HepG2 (cell line): Measurements from ENCODE around the gene MRPS7. TPM values are rescaled to one million over a fixed set of nuclear protein-coding genes. Genes with fewer than 3 reads are reported as not detected.

ENCODE experiments used
- ASH2L ChIP-seq: fragments of 300-600, 200-600 bp; sonication (generic); IDR thresholded peaks from 2 replicates; pipeline ENCODE4 v1.7.0; 2017; ENCODE audit warnings: low read depth, mild to moderate bottlenecking, moderate library complexity, mixed read lengths, low read length; ENCODE audit not compliant: insufficient read length
- ATF7-NPFF ChIP-seq: sonication (generic); formaldehyde crosslinking; IDR thresholded peaks from 2 replicates; pipeline ENCODE4 v1.8.1; 2023; ENCODE audit warnings: mild to moderate bottlenecking, low read depth, missing genetic modification reagents, moderate library complexity
- CSRNP2 ChIP-seq: sonication (generic); formaldehyde crosslinking; conservative IDR thresholded peaks from 2 replicates; pipeline ENCODE4 v1.8.0; 2022; ENCODE audit warnings: low read depth, missing genetic modification reagents
- E2F2 ChIP-seq: sonication (generic); formaldehyde crosslinking; IDR thresholded peaks from 2 replicates; pipeline ENCODE4 v1.4.0; 2020; ENCODE audit warnings: missing genetic modification reagents, borderline replicate concordance
- FOXA3 ChIP-seq: IDR thresholded peaks from 2 replicates; pipeline ENCODE4 v1.6.1; 2016; ENCODE audit warnings: missing genetic modification reagents, missing compliant biosample characterization
- HOXA3 ChIP-seq: sonication (generic); formaldehyde crosslinking; IDR thresholded peaks from 2 replicates; pipeline ENCODE4 v1.5.0; 2020; ENCODE audit warnings: missing genetic modification reagents
- HOXA9 ChIP-seq: sonication (generic); formaldehyde crosslinking; IDR thresholded peaks from 2 replicates; pipeline ENCODE4 v1.8.1; 2022; ENCODE audit warnings: missing genetic modification reagents, mild to moderate bottlenecking, moderate library complexity, borderline replicate concordance
- IRF1 ChIP-seq: sonication (generic); formaldehyde crosslinking; IDR thresholded peaks from 2 replicates; pipeline ENCODE4 v1.4.0; 2020; ENCODE audit warnings: low read depth, mild to moderate bottlenecking, missing genetic modification reagents
- MAFK ChIP-seq, 2 experiments: IDR thresholded peaks in 1 of 2; conservative IDR thresholded peaks in 1 of 2; 2 replicates each; pipeline ENCODE4 v1.6.1; 2011; ENCODE audit warnings: improper control_type of control experiment in 2 of 2, low read length in 2 of 2
- MTA1 ChIP-seq: sonication (generic); formaldehyde crosslinking; IDR thresholded peaks from 2 replicates; pipeline ENCODE4 v1.4.0; 2020; ENCODE audit warnings: missing genetic modification reagents, mild to moderate bottlenecking, borderline replicate concordance
- PAX8 ChIP-seq: sonication (generic); formaldehyde crosslinking; IDR thresholded peaks from 2 replicates; pipeline ENCODE4 v1.8.0; 2022; ENCODE audit warnings: mild to moderate bottlenecking, missing genetic modification reagents, borderline replicate concordance
- PLRG1 ChIP-seq: fragments of 450-650 bp; conservative IDR thresholded peaks from 2 replicates; pipeline ENCODE4 v1.6.1; 2016
- POLR2A ChIP-seq, 2 experiments: IDR thresholded peaks; 2 replicates each; pipeline ENCODE4 v1.6.1; 2011; ENCODE audit warnings: low read depth in 2 of 2, low read length in 2 of 2, mild to moderate bottlenecking in 1 of 2, moderate library complexity in 1 of 2; ENCODE audit not compliant: insufficient read depth in 1 of 2
- PRDM4 ChIP-seq: sonication (generic); formaldehyde crosslinking; IDR thresholded peaks from 2 replicates; pipeline ENCODE4 v1.9.0; 2021; ENCODE audit warnings: missing genetic modification reagents, borderline replicate concordance
- TFE3 ChIP-seq: IDR thresholded peaks from 2 replicates; pipeline ENCODE4 v1.6.1; 2016
- ZBTB38 ChIP-seq: sonication (generic); formaldehyde crosslinking; IDR thresholded peaks from 2 replicates; pipeline ENCODE4 v1.5.1; 2020; ENCODE audit warnings: mild to moderate bottlenecking, missing genetic modification reagents
- ZNF180 ChIP-seq: sonication (generic); formaldehyde crosslinking; IDR thresholded peaks from 2 replicates; pipeline ENCODE4 v1.4.0; 2020; ENCODE audit warnings: low read depth, missing genetic modification reagents, borderline replicate concordance
- ZNF280B ChIP-seq: sonication (generic); formaldehyde crosslinking; IDR thresholded peaks from 2 replicates; pipeline ENCODE4 v1.5.0; 2020; ENCODE audit warnings: missing genetic modification reagents, mild to moderate bottlenecking, borderline replicate concordance
- ZNF746 ChIP-seq: sonication (generic); formaldehyde crosslinking; IDR thresholded peaks from 2 replicates; pipeline ENCODE4 v1.8.0; 2022; ENCODE audit warnings: mild to moderate bottlenecking, missing genetic modification reagents
- polyA plus RNA-seq, 8 experiments: library from polyadenylated mRNA; depleted of rRNA in 3 of 8; stranded (reverse) in 7 of 8; unstranded in 1 of 8; fragments of >200 nt; fragmentation: Illumina TruSeq in 4 of 8; extraction: Trizol in 4 of 8; gene quantifications; 2 replicates each; pipeline versions ENCODE4 v1.2.1 to v1.2.3, GENCODE V29; 2011 to 2016; ENCODE audit warnings: low read depth in 4 of 8, missing spikeins in 1 of 8, mixed read lengths in 1 of 8; ENCODE audit not compliant: insufficient read depth in 1 of 8
- total RNA-seq, 5 experiments: library from RNA; depleted of rRNA; stranded (reverse); fragments of >200 nt; fragmentation: Illumina TruSeq; extraction: Trizol; gene quantifications; 2 replicates each; pipeline ENCODE4 v1.2.3, GENCODE V29; 2016; ENCODE audit warnings: low read depth in 1 of 5

The MRPS7 gene
- total and polyA plus RNA-seq, 2 of the 13 experiments (the other 11 are each of a cell fraction or from before 2014, with no cell fraction given): 97.0 to 162 TPM

- TF ChIP-seq ZNF280B: peak; percentile 90
- no peak for TF ChIP-seq CSRNP2
- TF ChIP-seq ASH2L: peak; percentile 2
- 0 out of 2 replicates have a peak, but pooled peaks have one; percentile 55 for TF ChIP-seq ZNF746 (CRISPR knock-in tag)
- 0 out of 2 replicates have a peak, but pooled peaks have one; percentile 26 for TF ChIP-seq PAX8
- TF ChIP-seq PRDM4 (CRISPR knock-in tag): no peak
- peak; percentile 49; the same call in 1 of the 2 replicates for TF ChIP-seq ZBTB38
- no peak for TF ChIP-seq TFE3
- TF ChIP-seq HOXA3 (CRISPR knock-in tag): no peak
- no peak for TF ChIP-seq PLRG1
- peak in 1 of 2 experiments; percentile 62; a peak in 2 of 4 replicates for TF ChIP-seq POLR2A (IDR thresholded peaks at IDR 0.05; ENCODE audit: insufficient read depth in 1 of 2, low read depth in 2 of 2, low read length in 2 of 2)
- TF ChIP-seq ATF7-NPFF: no peak
- no peak for TF ChIP-seq HOXA9
- no peak for TF ChIP-seq FOXA3 (CRISPR knock-in tag)
- TF ChIP-seq E2F2 (CRISPR knock-in tag): no peak
- TF ChIP-seq ZNF180 (CRISPR knock-in tag): no peak
- no peak for TF ChIP-seq IRF1 (CRISPR knock-in tag)
- TF ChIP-seq MTA1 (CRISPR knock-in tag): peak; percentile 52; the same call in 1 of the 2 replicates
- TF ChIP-seq MAFK (conservative IDR thresholded peaks at IDR 0.05 in 1 of 2, IDR thresholded peaks at IDR 0.05 in 1 of 2; ENCODE audit: low read length in 2 of 2): no peak
Observed at GRCh38 chr17:75271955-75272847, 10.5 kb downstream of the MRPS7 start (continued).
